Measurements from ENCODE around the gene CTIF.

CTIF gene

GRCh38 chr18:48866856-48867255, 328.0 kb downstream of the CTIF start:
- Histone ChIP-seq H4K20me1 (ENCODE audit: low read depth, low read length) (no peaks in the 10 kb centered on the region), H3K4me3 (ENCODE audit: insufficient read depth, low read length, poor library complexity, severe bottlenecking) (no peak overlapping the region), H3F3A (ENCODE audit: insufficient read depth) (no peaks in the 10 kb centered on the region), H3K27ac (ENCODE audit: low read depth, low read length) (no peak overlapping the region), H3K4me2 (ENCODE audit: low read depth, low read length, poor library complexity, severe bottlenecking) (no peak overlapping the region), H3K79me2 (ENCODE audit: insufficient read depth, low read length) (no peaks in the 10 kb centered on the region), H3K9ac (ENCODE audit: low read length) (no peak overlapping the region), H3K36me3 (ENCODE audit: low read length) (no peaks in the 10 kb centered on the region), H2AFZ (ENCODE audit: low read depth, low read length, severe bottlenecking) (no peak overlapping the region), H3K9me2 (replicated peaks; ENCODE audit: insufficient read depth, low read length) (no peaks in the 10 kb centered on the region), H3K27me3 (ENCODE audit: low read length) (no peaks in the 10 kb centered on the region), H3K9me3 (ENCODE audit: insufficient read depth, low read length) (no peaks in the 10 kb centered on the region)
- no peak for TF ChIP-seq CTCF (IDR thresholded peaks at IDR 0.05; ENCODE audit: insufficient read depth, low read length, poor library complexity, severe bottlenecking)
- no peak for TF ChIP-seq EZH2phosphoT487 (conservative IDR thresholded peaks at IDR 0.05; ENCODE audit: low read length)

- no peak overlapping the region for H3K4me2 ChIP-seq (ENCODE audit: low read depth, low read length, poor library complexity, severe bottlenecking)
- H3K27me3 ChIP-seq (ENCODE audit: low read length): no peaks in the 10 kb centered on the region
- H3K79me2 ChIP-seq (ENCODE audit: insufficient read depth, low read length): no peaks in the 10 kb centered on the region
- H3K9me3 ChIP-seq (ENCODE audit: insufficient read depth, low read length): no peaks in the 10 kb centered on the region
- no peak overlapping the region for H2AFZ ChIP-seq (ENCODE audit: low read depth, low read length, severe bottlenecking)
- no peaks in the 10 kb centered on the region for H4K20me1 ChIP-seq (ENCODE audit: low read depth, low read length)
- H3K9ac ChIP-seq (ENCODE audit: low read length): no peak overlapping the region
- no peaks in the 10 kb centered on the region for H3K9me2 ChIP-seq (replicated peaks; ENCODE audit: insufficient read depth, low read length)
- no peaks in the 10 kb centered on the region for H3K36me3 ChIP-seq (ENCODE audit: low read length)
- H3F3A ChIP-seq (ENCODE audit: insufficient read depth): no peaks in the 10 kb centered on the region
- H3K27ac ChIP-seq (ENCODE audit: low read depth, low read length): no peak overlapping the region
- no peak overlapping the region for H3K4me3 ChIP-seq (ENCODE audit: insufficient read depth, low read length, poor library complexity, severe bottlenecking)
- TF ChIP-seq EZH2phosphoT487 (conservative IDR thresholded peaks at IDR 0.05; ENCODE audit: low read length) (no peak), CTCF (IDR thresholded peaks at IDR 0.05; ENCODE audit: insufficient read depth, low read length, poor library complexity, severe bottlenecking) (no peak)
Observed at GRCh38 chr18:48867978-48868377, 329.1 kb downstream of the CTIF start.

GRCh38 chr18:48868468-48869466, 329.9 kb downstream of the CTIF start:
- no peaks in the 10 kb centered on the region for H3K79me2 ChIP-seq (ENCODE audit: insufficient read depth, low read length)
- no peaks in the 10 kb centered on the region for H4K20me1 ChIP-seq (ENCODE audit: low read depth, low read length)
- no peak overlapping the region for H3K27ac ChIP-seq (ENCODE audit: low read depth, low read length)
- H3K9me3 ChIP-seq (ENCODE audit: insufficient read depth, low read length): no peaks in the 10 kb centered on the region
- no peak overlapping the region for H2AFZ ChIP-seq (ENCODE audit: low read depth, low read length, severe bottlenecking)
- H3K27me3 ChIP-seq (ENCODE audit: low read length): no peaks in the 10 kb centered on the region
- H3F3A ChIP-seq (ENCODE audit: insufficient read depth): no peaks in the 10 kb centered on the region
- no peak overlapping the region for H3K4me2 ChIP-seq (ENCODE audit: low read depth, low read length, poor library complexity, severe bottlenecking)
- TF ChIP-seq CTCF (IDR thresholded peaks at IDR 0.05; ENCODE audit: insufficient read depth, low read length, poor library complexity, severe bottlenecking) (no peak), EZH2phosphoT487 (conservative IDR thresholded peaks at IDR 0.05; ENCODE audit: low read length) (no peak)
- no peaks in the 10 kb centered on the region for H3K9me2 ChIP-seq (replicated peaks; ENCODE audit: insufficient read depth, low read length)
- H3K36me3 ChIP-seq (ENCODE audit: low read length): no peaks in the 10 kb centered on the region
- H3K4me3 ChIP-seq (ENCODE audit: insufficient read depth, low read length, poor library complexity, severe bottlenecking): no peak overlapping the region
- no peak overlapping the region for H3K9ac ChIP-seq (ENCODE audit: low read length)
